ENCODE results near the gene VAPB. TPM values are rescaled to one million over a fixed set of nuclear protein-coding genes. Genes with fewer than 3 reads are reported as not detected.

VAPB gene
- total RNA-seq, 1 experiment from 2014 or later = 82.4 TPM

DNA sequence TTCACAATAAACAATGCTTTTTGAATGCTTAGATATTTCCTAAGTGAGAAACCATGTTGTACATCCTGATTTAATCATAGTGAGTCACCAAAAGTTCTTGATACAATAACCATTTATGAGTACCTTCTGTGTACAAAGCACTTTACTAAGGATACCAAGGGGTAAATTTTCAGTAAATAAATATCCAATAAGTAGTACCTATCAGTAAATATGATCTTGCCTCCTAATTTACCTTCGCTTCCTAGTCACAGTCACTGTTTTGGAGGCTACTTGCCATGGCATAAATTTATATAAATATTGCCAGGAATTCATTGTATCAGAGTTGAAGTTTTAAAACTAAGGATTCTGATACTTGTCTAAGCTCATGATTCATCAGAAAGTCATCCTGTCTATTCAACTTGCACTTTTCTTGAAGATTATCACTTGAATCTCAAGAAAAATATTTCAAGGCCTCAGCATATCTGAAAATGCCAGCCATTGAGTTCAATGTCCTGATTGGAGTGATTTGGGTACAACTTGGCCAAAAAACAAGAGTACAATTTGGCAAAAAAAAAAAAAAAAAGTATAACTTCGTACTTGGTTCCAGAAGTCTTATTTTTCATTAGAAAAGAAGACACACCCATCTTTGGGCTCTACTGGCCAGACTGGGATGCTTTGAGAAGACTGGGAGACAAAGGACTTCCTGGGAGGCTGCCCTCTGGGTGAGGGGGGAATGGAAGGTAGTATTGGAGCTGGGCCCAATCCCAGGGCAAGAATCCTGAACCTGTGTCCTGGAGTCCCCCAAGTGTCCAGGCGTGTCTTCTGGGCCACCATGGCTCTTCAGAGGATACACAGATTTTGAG lies 46.7 kb upstream of the VAPB start:
- no peak overlapping the region for H3K4me3 Mint-ChIP-seq (ENCODE audit: low read depth, unreplicated experiment)
- no TSS peak for BruUV-seq (replicated peaks)
- peaks cover 11% of the 10 kb centered on the region for H3K36me3 Mint-ChIP-seq (ENCODE audit: insufficient read depth, unreplicated experiment)
- peaks cover 14% of the 10 kb centered on the region for H3K9me3 Mint-ChIP-seq (ENCODE audit: low read depth, unreplicated experiment)
- intact Hi-C loops (cut with micrococcal nuclease; ENCODE audit: unreplicated experiment) = no loop called here
- no peak overlapping the region for H3K27ac Mint-ChIP-seq (ENCODE audit: unreplicated experiment)
- no peak for DNase-seq
- no peak for TF ChIP-seq CTCF (IDR thresholded peaks at IDR 0.05; ENCODE audit: unreplicated experiment)
- peaks cover 38% of the 10 kb centered on the region for H3K4me1 Mint-ChIP-seq (ENCODE audit: low read depth, unreplicated experiment)
- CTCF ChIA-PET = interaction anchor here (0.7 kb wide), 2 partner anchors 55 to 741 kb away, joined by 5 to 6 read pairs; no protein-coding TSS in a partner anchor
- H3K27me3 Mint-ChIP-seq (ENCODE audit: unreplicated experiment) = no peaks in the 10 kb centered on the region

DNA sequence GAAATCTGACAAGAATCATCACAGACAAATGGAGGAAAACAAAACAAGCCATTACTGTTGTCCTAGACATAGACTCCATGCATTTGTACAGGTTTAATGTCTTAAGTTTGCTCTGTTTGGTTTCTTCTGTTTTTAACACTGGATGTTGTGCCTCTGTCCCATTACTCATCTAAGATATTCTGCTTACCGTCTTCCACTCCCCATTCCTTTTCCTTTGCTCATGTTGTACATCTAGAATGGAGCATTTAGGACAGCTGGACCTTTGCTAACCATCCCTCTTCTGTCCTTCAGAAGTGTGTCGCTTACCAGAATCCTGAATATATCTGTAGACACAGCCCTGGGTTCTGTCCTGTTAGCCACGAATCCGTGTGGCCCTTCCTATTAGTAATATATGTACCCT lies 44.3 kb upstream of the VAPB start:
- no peak for TF ChIP-seq CTCF (IDR thresholded peaks at IDR 0.05; ENCODE audit: unreplicated experiment)
- Mint-ChIP-seq H3K27me3 (ENCODE audit: unreplicated experiment) (no peaks in the 10 kb centered on the region), H3K4me3 (ENCODE audit: low read depth, unreplicated experiment) (no peak overlapping the region), H3K36me3 (ENCODE audit: insufficient read depth, unreplicated experiment) (peaks cover 11% of the 10 kb centered on the region), H3K4me1 (ENCODE audit: low read depth, unreplicated experiment) (peaks cover 29% of the 10 kb centered on the region), H3K9me3 (ENCODE audit: low read depth, unreplicated experiment) (peaks cover 14% of the 10 kb centered on the region), H3K27ac (ENCODE audit: unreplicated experiment) (no peak overlapping the region)
- CTCF ChIA-PET = no interaction called here
- intact Hi-C loops (cut with micrococcal nuclease; ENCODE audit: unreplicated experiment) = no loop called here
- no peak for DNase-seq
- BruUV-seq (replicated peaks) = no TSS peak

GRCh38 chr20:58349570-58349969 lies 39.5 kb upstream of the VAPB start:
- DNase-seq = no peak
- Mint-ChIP-seq H3K36me3 (ENCODE audit: insufficient read depth, unreplicated experiment) (peaks cover 13% of the 10 kb centered on the region), H3K27ac (ENCODE audit: unreplicated experiment) (no peak overlapping the region), H3K4me3 (ENCODE audit: low read depth, unreplicated experiment) (no peak overlapping the region), H3K27me3 (ENCODE audit: unreplicated experiment) (no peaks in the 10 kb centered on the region), H3K9me3 (ENCODE audit: low read depth, unreplicated experiment) (peaks cover 8% of the 10 kb centered on the region), H3K4me1 (ENCODE audit: low read depth, unreplicated experiment) (no peaks in the 10 kb centered on the region)
- CTCF ChIA-PET = interaction anchor here (0.6 to 1.0 kb wide), 2 partner anchors 15 to 42 kb away, joined by 3 read pairs; no protein-coding TSS in a partner anchor
- no TSS peak for BruUV-seq (replicated peaks)
- intact Hi-C loops (cut with micrococcal nuclease; ENCODE audit: unreplicated experiment) = no loop called here
- no peak for TF ChIP-seq CTCF (IDR thresholded peaks at IDR 0.05; ENCODE audit: unreplicated experiment)

- Mint-ChIP-seq H3K9me3 (ENCODE audit: low read depth, unreplicated experiment) (no peaks in the 10 kb centered on the region), H3K27ac (ENCODE audit: unreplicated experiment) (no peak overlapping the region), H3K27me3 (ENCODE audit: unreplicated experiment) (no peaks in the 10 kb centered on the region), H3K4me3 (ENCODE audit: low read depth, unreplicated experiment) (no peak overlapping the region), H3K4me1 (ENCODE audit: low read depth, unreplicated experiment) (no peaks in the 10 kb centered on the region), H3K36me3 (ENCODE audit: insufficient read depth, unreplicated experiment) (peaks cover 10% of the 10 kb centered on the region)
- CTCF ChIA-PET = no interaction called here
- DNase-seq = no peak
- intact Hi-C loops (cut with micrococcal nuclease; ENCODE audit: unreplicated experiment) = no loop called here
- no peak for TF ChIP-seq CTCF (IDR thresholded peaks at IDR 0.05; ENCODE audit: unreplicated experiment)
- BruUV-seq (replicated peaks) = no TSS peak
Observed at GRCh38 chr20:58352468-58352867, 36.6 kb upstream of the VAPB start.
